ENCODE measurements around the gene MLNR. TPM values are rescaled to one million over a fixed set of nuclear protein-coding genes. Genes with fewer than 3 reads are reported as not detected.

MLNR gene
- total RNA-seq, 1 experiment from 2014 or later, result not detected

GRCh38 chr13:49262634-49263033 is 42.5 kb downstream of the MLNR start:
- DNase-seq (ENCODE audit: low read depth, low spot score), result no peak
- Histone ChIP-seq H3K4me3 (replicated peaks in 1 of 2; ENCODE audit: low read depth in 1 of 2, low read length in 2 of 2) (no peak overlapping the region), H3K4me2 (ENCODE audit: low read length) (no peak overlapping the region), H3K9me2 (ENCODE audit: insufficient read depth) (no peaks in the 10 kb centered on the region), H3K27ac (ENCODE audit: low read depth, low read length) (no peak overlapping the region), H4K20me1 (ENCODE audit: insufficient read depth) (no peaks in the 10 kb centered on the region), H3K9ac (ENCODE audit: low read length) (no peak overlapping the region), H2AFZ (ENCODE audit: low read depth, low read length, poor library complexity, severe bottlenecking) (no peak overlapping the region), H3K9me3 (ENCODE audit: control insufficient read depth in 1 of 2, insufficient read depth in 1 of 2, low read depth in 1 of 2, low read length in 2 of 2) (no peaks in the 10 kb centered on the region), H3K36me3 (ENCODE audit: control insufficient read depth in 1 of 2, insufficient read depth in 2 of 2, low read length in 2 of 2) (peaks cover 2 to 16% of the 10 kb centered on the region in 2 experiments; a peak in 2 of 4 replicates), H3K4me1 (ENCODE audit: control insufficient read depth in 1 of 2, insufficient read depth in 2 of 2, low read length in 2 of 2) (no peaks in the 10 kb centered on the region), H3K79me2 (ENCODE audit: insufficient read depth, low read length) (no peaks in the 10 kb centered on the region), H3K27me3 (ENCODE audit: insufficient read depth, low read length) (no peaks in the 10 kb centered on the region)
- no TSS peak for BruUV-seq (replicated peaks)
- CTCF ChIA-PET, result no interaction called here
- RAD21 ChIA-PET (ENCODE audit: low non-redundant PET in 1 of 2, low total read pairs in 2 of 2, uncharacterized antibody in 2 of 2, unreplicated experiment in 2 of 2), result no interaction called here
- ATAC-seq, result no peak
- TF ChIP-seq TCF7L2 (IDR thresholded peaks at IDR 0.05; ENCODE audit: borderline replicate concordance, extremely low read depth, insufficient read depth, insufficient read length) (no peak), ZBTB33 (IDR thresholded peaks at IDR 0.05; ENCODE audit: extremely low read depth, insufficient replicate concordance, low read length) (no peak)
- intact Hi-C loops (cut with micrococcal nuclease), result no loop called here
- POLR2A ChIA-PET, result no interaction called here

DNA sequence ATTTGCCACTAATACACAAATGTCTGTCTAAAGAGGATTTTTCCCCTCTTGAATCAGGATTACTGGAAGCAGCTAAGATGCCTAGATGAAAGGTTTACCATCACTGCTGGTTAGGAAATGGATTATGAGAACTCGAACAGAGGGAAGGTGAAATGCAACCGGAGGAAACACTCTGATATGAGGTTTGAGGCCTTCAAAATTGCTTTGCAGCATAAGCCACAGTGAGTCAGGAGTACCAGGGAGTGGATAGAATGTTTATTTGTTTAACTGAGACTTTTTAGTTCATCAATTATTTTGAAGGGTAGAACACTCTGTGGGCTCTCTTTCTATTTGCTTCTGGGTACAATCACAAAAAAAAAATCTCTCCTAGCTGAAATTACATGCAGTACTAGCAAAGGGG is 45.7 kb downstream of the MLNR start:
- no peaks in the 10 kb centered on the region for H3K9me2 ChIP-seq (ENCODE audit: insufficient read depth)
- H3K9ac ChIP-seq (ENCODE audit: low read length), result no peak overlapping the region
- peaks cover 0 to 7% of the 10 kb centered on the region in 2 experiments; a peak in 1 of 4 replicates for H3K36me3 ChIP-seq (ENCODE audit: control insufficient read depth in 1 of 2, insufficient read depth in 2 of 2, low read length in 2 of 2)
- TF ChIP-seq YY1 (IDR thresholded peaks at IDR 0.05; ENCODE audit: extremely low read depth, insufficient replicate concordance, low read depth, low read length) (no peak), JUND (IDR thresholded peaks at IDR 0.05) (no peak), CBX3 (IDR thresholded peaks at IDR 0.05; ENCODE audit: low read depth) (no peak), SIN3A (IDR thresholded peaks at IDR 0.05; ENCODE audit: low read depth) (no peak), REST (IDR thresholded peaks at IDR 0.05; ENCODE audit: low read depth) (no peak), ZBTB33 (IDR thresholded peaks at IDR 0.05; ENCODE audit: extremely low read depth, insufficient replicate concordance, low read length) (no peak), POLR2A (IDR thresholded peaks at IDR 0.05; ENCODE audit: borderline replicate concordance, extremely low read depth, insufficient read depth, insufficient read length) (no peak), EZH2 (IDR thresholded peaks at IDR 0.05) (no peak)
- intact Hi-C loops (cut with micrococcal nuclease), result no loop called here
- DNase-seq (ENCODE audit: low read depth, low spot score) (no peak), ATAC-seq (no peak)
- H3K27me3 ChIP-seq (ENCODE audit: insufficient read depth, low read length), result no peaks in the 10 kb centered on the region
- no peaks in the 10 kb centered on the region for H4K20me1 ChIP-seq (ENCODE audit: insufficient read depth)
- H3K4me3 ChIP-seq (replicated peaks in 1 of 2; ENCODE audit: low read depth in 1 of 2, low read length in 2 of 2), result no peak overlapping the region
- H3K79me2 ChIP-seq (ENCODE audit: insufficient read depth, low read length), result no peaks in the 10 kb centered on the region
- RAD21 ChIA-PET (ENCODE audit: low non-redundant PET in 1 of 2, low total read pairs in 2 of 2, uncharacterized antibody in 2 of 2, unreplicated experiment in 2 of 2), result no interaction called here
- CTCF ChIA-PET, result interaction anchor here (2.0 kb wide), 1 partner anchor 15 kb away, joined by 7 read pairs; no protein-coding TSS in a partner anchor
- no peak overlapping the region for H3K4me2 ChIP-seq (ENCODE audit: low read length)
- H3K27ac ChIP-seq (ENCODE audit: low read depth, low read length), result no peak overlapping the region
- H2AFZ ChIP-seq (ENCODE audit: low read depth, low read length, poor library complexity, severe bottlenecking), result no peak overlapping the region
- H3K4me1 ChIP-seq (ENCODE audit: control insufficient read depth in 1 of 2, insufficient read depth in 2 of 2, low read length in 2 of 2), result no peaks in the 10 kb centered on the region
- POLR2A ChIA-PET, result no interaction called here
- BruUV-seq (replicated peaks), result no TSS peak
- no peaks in the 10 kb centered on the region for H3K9me3 ChIP-seq (ENCODE audit: control insufficient read depth in 1 of 2, insufficient read depth in 1 of 2, low read depth in 1 of 2, low read length in 2 of 2)
